Stimulated activated CD4-positive, alpha-beta T cell treated with anti-CD3 and anti-CD28 coated beads, TNF-alpha, amount 100 ng/mL, for 4 hours (primary cell): ENCODE results near the gene MC4R.
"Not testable (repeated sequence)": the region's sequence is repeated elsewhere in the genome, so short reads cannot be mapped to it uniquely, and the experiment has no call there.

Experiments
- DNase-seq, 3 experiments: peaks; one replicate each; pipeline ENCODE4 v3.0.0-alpha.2; 2020; ENCODE audit warnings: low read depth in 3 of 3

The MC4R gene

GRCh38 chr18:60372596-60372995 lies at the start of gene MC4R:
MC4R (minus strand) TSS chr18:60372775; CDS start chr18:60372349, 426 bp downstream.
- DNase-seq, result no peak

DNA sequence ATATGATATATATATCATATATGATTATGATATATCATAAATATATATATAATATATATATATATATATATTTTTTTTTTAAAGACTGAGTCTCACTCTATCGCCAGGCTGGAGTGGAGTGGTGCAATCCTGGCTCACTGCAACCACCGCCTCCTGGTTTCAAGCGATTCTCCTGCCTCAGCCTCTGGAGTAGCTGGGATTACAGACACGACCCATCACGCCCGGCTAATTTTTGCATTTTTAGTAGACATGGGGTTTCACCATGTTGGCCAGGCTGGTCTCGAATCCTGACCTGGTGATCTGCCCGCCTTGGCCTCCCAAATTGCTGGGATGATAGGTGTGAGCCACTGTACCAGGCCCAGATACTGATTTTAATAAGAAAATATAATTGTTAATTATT lies 49.7 kb upstream of the MC4R start:
- not testable (repeated sequence) for DNase-seq

DNA sequence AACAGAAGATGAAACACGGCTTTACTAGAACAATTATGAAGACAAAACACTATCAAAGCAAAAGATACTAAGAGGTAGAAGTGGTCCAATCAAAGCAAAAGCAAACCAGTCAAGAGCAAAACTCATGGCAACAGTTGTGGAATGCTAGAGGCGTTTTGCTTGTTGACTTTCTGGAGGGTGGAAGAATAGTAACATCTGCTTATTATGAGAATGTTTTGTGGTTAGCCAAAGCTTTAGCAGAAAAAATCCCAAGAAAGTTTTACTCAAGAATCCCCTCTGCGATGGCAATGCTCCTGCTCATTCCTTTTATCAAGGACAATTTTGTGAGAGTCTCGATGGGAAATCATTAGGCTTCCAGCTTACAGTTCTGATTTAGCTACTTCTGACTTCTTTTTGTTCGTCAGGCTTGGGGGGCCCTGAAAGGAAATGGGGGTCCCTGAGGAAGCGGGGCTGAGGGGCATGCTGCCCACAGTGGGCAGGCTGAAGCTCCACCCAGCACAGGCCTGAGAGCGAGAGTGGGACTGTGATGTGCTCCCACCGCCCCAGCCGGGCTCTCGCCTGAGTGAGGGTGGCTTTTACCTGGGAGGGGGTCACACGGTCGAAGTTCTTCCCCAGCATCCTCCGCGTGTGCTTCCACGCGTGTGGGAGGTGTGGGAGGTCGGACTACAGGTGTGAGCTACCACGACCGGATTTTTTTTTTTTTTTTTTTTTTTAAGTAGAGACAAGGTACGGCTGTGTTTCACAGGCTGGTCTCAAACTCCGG lies 49.0 kb upstream of the MC4R start:
- no peak for DNase-seq

DNA sequence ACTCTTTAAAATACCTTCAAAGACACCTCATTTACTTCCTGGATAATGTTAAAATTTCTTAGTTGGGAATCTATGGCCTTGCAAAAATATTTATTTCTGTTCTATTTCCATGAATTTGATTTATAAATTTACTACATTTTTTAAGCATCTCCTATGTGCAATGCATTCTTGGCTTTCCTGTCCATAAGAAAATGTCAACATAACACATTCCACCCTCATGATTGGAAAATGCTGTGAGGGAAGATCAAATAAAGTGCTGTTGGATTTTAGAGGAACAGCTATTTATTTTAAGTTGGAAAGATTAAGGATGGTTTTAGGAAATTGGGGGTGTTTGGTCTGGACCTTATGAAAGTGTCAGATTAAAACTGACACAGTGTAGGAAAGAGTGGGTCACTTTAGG lies 45.4 kb upstream of the MC4R start:
- DNase-seq, result no peak

DNA sequence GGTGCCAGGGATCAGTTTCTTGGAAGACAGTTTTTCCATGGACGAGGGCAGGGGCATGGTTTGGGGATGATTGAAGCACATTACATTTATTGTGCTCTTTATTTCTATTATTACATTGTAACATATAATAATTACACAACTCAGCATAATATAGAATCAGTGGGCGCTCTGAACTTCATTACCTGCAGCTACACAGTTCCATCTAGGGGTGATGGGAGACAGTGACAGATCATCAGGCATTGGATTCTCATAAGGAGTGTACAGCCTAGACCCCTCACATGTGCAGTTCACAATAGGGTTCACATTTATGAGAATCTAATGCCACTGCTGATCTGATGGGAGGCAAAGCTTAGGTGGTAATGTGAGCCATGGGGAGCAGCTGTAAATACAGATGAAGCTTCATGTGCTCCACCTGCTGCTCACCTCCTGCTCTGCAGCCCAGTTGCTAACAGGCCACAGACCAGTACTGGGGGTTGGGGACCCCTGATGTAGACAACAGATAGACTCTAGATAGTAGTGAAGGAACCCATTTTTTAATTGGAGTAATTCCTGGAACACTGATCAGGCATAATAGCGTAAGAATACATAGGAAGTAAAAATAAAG lies 41.5 kb upstream of the MC4R start:
- DNase-seq, result no peak

DNA sequence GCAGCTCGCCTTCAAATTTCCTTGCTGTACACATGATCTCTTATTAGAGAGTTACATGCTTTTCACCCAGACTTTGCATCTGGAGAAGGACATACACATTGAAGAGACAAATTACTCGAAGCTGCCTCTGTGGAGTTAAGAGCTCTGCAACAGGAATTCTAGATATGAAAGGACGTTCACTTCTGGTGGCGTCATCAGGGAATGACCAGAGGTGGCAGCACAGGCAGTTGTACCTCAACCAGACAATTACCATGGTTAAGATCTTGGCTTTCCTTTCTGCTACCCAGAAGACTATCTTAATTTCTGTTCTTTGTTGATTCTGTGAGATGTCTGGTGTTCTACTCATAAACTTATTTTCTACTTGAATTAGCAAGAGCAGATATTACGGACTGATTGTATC lies 39.1 kb upstream of the MC4R start:
- DNase-seq, result no peak

- no peak for DNase-seq
Observed at GRCh38 chr18:60406721-60407120, 34.1 kb upstream of the MC4R start.

DNA sequence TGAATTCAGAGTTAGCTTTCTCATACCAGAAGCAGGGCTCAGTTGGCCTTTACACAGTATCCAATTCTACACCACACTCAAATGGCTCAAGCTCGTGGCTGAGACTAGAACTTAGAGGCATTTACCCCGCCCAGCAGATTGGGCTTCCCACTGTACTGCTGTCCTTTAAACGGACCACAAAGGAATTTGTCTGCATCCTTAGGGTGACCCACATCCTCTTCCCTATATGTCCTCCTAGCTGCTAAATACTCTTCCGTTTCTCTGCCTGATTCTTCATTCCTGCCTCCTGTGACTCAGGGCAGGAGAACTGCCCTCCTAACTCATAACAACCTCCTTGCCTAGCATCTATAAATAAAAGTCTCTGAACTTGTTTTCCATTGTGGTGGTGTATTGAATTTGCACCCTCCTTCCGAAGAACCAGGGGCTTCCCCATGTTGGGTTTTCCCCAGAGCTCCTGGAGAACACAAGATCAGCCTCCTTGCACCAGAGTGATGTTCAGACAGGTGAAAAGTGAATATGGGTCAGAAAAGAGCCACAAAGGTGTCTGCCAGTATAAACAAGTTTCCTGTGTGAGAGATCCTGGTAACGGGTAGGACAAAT lies 32.0 kb upstream of the MC4R start:
- DNase-seq, result no peak

DNA sequence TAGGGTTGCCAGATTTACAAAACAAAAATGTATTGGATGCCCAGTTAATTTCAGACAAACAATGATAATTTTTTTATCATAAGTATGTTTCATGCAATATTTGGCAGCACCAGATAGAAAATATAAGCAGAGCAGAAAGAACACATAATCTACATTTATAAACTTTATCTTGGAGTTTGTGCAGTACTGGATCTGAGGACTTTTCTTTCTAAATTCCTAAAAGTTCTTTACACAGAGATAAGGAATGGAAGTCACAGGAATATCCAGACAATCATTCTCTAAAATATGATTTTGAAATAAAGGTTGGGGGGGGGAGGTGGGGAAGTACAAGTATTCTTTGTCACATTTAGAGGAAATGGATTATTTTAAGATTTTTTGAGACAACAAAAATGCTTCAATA lies 28.8 kb upstream of the MC4R start:
- DNase-seq, result no peak

GRCh38 chr18:60391571-60392226 lies 19.1 kb upstream of the MC4R start:
- no peak for DNase-seq

- DNase-seq, result no peak
Observed at GRCh38 chr18:60389314-60389713, 16.7 kb upstream of the MC4R start.

- no peak for DNase-seq
Observed at GRCh38 chr18:60385693-60386092, 13.1 kb upstream of the MC4R start.

GRCh38 chr18:60383893-60384292 lies 11.3 kb upstream of the MC4R start:
- no peak for DNase-seq

GRCh38 chr18:60377778-60378469 lies 5.3 kb upstream of the MC4R start:
- DNase-seq, result no peak

DNA sequence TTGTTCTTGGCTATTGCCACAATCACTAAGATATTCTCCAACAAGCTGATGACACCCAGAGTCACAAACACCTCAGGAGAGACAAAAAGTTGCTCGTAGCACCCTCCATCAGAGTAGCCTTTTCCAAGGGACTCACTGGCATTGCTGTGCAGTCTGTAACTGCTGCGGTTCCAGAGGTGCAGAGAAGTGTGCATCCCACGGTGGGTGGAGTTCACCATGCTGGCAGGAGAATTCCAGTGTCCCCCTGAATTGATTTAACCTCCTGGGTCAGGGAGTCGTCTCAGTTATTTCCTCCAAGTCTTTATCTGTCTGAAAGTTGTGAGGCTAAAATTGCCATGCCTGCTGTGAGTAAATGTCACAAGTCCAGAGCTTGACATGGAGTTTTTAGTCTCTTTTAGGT lies 443 bp downstream of the MC4R start:
- no peak for DNase-seq

- no peak for DNase-seq
Observed at GRCh38 chr18:60358516-60358915, 14.1 kb downstream of the MC4R start.

DNA sequence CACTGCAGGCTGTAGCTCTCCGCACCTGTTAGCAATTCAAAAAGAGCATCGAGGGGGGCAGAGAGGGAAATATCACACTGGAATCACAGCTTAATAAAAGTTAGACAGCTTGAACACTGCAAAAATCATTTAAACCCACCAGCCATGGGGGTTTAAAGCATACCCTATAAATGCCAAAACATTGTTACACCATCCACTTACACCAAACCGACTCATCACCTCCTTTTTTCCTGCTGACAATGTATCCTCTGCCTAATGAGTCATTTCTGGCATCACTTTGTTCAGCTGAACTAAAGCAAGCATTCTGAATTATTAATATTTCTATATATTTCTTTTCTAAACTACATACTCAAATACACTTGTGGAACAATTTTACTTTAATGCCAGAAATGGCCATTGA lies 21.6 kb downstream of the MC4R start:
- no peak for DNase-seq

- DNase-seq, result no peak
Observed at GRCh38 chr18:60350150-60350549, 22.4 kb downstream of the MC4R start.

DNA sequence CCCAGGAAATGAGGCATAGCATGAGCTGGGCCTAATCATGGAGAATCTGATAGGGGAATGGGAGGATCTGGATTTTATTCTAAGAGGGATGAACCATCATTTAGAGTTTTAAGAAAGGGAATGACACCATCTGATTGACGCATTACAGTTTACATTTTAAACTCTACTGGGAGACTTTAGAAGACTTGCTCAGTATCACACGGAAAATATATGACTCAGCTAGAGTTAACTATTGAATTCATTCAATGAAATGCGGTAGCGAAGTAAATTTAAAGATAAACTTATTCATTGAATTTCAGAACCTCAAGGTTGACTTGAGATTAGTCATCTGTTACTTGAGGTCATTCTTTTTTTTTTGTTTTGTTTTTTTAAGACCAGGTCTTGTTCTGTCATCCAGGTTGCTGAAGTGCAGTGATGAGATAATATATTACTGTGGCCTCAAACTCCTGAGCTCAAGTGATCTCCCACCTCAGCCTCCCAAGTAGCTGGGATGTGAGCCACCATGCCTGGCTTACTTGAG lies 25.0 kb downstream of the MC4R start:
- no peak for DNase-seq

DNA sequence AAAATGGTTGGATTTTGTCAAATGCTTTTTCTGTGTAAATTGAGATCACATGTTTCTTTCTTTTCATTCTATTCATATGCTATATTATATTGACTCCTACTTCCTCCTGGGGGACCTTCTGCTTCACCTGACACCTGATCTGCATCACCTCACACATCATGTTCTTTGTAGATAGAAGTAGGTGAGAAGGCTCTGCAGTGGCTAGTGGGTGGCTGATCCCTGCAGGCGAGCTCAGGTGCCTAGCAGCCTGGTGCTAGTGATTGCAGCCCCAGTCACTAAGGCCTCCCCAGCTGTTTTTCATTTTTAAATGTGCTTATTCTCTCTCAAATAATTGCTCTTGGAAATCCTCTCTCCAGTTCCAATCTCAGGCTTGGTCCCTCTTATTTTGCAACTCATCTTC lies 33.6 kb downstream of the MC4R start:
- DNase-seq, result no peak

DNA sequence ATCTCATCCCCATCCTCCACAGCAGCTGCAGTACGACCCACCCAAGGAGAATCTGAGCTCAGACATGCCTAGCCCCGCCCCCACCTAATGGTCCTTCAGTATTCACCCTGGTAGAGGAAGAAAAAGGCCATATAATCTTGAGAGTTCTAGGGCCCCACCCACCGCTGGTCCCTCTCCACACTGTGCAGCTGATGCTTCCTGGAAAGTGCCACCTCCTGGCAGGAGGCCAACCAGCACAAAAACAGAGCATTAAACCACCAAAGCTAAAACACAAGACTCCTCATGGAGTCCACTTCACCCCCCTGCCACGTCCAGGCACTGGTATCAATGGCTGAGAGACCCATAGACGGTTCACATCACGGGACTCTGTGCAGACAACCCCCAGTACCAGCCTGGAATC lies 40.7 kb downstream of the MC4R start:
- no peak for DNase-seq

DNA sequence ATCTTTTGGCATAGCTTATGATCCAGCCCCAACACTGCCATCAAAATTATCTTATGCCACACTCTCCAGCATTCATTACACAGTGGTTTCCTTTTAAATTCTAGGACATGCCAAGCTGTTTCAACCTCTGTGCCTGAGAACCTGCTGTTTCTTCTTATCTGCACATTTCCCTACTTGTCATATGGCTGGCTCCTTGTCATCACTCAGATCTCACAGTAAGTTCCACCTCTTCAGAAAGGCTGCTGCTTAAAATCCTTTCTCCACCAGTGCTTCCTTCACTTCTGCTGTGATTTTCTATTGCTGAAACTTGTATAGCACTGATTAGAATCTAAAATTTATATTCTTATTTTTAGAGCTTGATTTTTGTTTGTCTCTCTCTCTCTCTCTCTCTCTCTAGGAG lies 43.4 kb downstream of the MC4R start:
- DNase-seq, result no peak
